IPS DF 4.7 (cell line): ENCODE measurements around the gene PPP5C.
"Not testable (repeated sequence)": the region's sequence is repeated elsewhere in the genome, so short reads cannot be mapped to it uniquely, and the experiment has no call there.

Experiments used
- DNase-seq: peaks from one replicate; pipeline ENCODE4 v3.0.0-alpha.2; 2013; ENCODE audit warnings: low spot score; ENCODE audit errors: extremely low read depth

Gene PPP5C

GRCh38 chr19:46385636-46386035 lies 38.7 kb downstream of the PPP5C start:
- no peak for DNase-seq

GRCh38 chr19:46386151-46386550 lies 39.3 kb downstream of the PPP5C start:
- no peak for DNase-seq

- no peak for DNase-seq
Observed at GRCh38 chr19:46386996-46387712, 40.3 kb downstream of the PPP5C start.

- DNase-seq = no peak
Observed at GRCh38 chr19:46387713-46388130, 40.8 kb downstream of the PPP5C start.

- no peak for DNase-seq
Observed at GRCh38 chr19:46388311-46389095, 41.6 kb downstream of the PPP5C start.

GRCh38 chr19:46390121-46390858 lies 43.4 kb downstream of the PPP5C start:
- DNase-seq = no peak

- no peak for DNase-seq
Observed at GRCh38 chr19:46390866-46391265, 44.0 kb downstream of the PPP5C start.

- DNase-seq = no peak
Observed at GRCh38 chr19:46391296-46392251, 44.7 kb downstream of the PPP5C start.

GRCh38 chr19:46392252-46392801 lies 45.4 kb downstream of the PPP5C start:
- DNase-seq = no peak

GRCh38 chr19:46392837-46393236 lies 46.0 kb downstream of the PPP5C start:
- DNase-seq = no peak

- DNase-seq = no peak
Observed at GRCh38 chr19:46393456-46394401, 46.8 kb downstream of the PPP5C start.

GRCh38 chr19:46394402-46394797 lies 47.5 kb downstream of the PPP5C start:
- no peak for DNase-seq

- DNase-seq = not testable (repeated sequence)
Observed at GRCh38 chr19:46397801-46398479, 51.1 kb downstream of the PPP5C start.

- no peak for DNase-seq
Observed at GRCh38 chr19:46402725-46403124, 55.8 kb downstream of the PPP5C start.

- no peak for DNase-seq
Observed at GRCh38 chr19:46404055-46404752, 57.3 kb downstream of the PPP5C start.

GRCh38 chr19:46404753-46405468 lies 58.0 kb downstream of the PPP5C start:
- no peak for DNase-seq

- DNase-seq = no peak
Observed at GRCh38 chr19:46406976-46407375, 60.1 kb downstream of the PPP5C start.
